ENCODE measurements around the gene SHC3.

Gene SHC3

DNA sequence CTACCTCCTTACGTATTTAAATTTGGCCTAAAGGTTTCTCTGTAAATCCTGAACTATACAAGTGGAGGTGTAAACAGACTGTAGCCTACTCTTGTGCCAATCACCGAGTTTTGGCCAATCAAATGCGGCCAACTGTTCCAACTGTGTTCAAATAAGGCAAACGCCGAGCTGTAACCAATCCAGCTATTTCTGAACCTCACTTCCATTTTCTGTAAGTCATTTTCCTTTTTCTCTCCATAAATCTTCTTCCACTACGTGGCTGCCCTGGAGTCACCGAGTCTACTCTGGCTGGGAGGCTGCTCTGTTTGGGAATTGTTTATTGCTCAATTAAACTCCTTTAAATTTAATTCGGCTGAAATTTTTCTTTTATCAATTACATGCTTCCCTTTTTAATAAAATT, 129.0 kb downstream of the SHC3 start:
- DNase-seq: no peak

DNA sequence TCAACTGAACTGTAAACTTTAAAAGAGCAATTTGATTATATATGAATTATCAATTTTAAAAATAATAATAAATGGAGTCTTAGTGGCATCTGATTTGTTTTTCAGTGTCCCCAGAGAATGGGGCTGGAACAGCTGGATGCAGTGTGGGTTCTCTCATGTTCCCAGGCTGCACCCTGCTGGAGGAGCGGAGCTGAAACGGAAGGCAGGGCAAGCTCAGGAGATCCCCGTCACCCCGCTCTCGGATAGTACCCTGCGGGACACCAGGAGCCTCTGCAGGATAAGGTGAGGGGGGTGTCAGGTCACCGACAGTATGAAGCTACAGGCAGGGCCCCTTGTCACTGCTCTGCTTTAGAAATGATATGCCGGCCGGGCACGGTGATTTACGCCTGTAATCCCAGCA, 130.0 kb downstream of the SHC3 start:
- no peak for DNase-seq

DNA sequence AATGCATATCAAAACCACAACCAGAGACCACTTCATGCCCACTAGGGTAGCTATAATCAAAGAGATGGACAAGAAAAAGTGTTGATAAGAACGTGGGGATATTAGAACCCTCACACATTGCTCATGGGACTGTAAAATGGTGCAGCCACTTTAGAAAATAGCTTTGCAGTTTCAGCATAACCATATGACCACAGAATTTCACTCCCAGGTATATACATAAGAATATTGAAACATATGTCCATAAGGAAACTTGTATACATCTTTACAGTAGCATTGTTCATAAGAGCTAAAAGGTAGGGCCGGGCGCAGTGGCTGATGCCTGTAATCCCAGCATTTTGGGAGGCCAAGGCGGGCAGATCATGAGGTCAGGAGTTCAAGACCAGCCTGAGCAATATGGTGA, 131.0 kb downstream of the SHC3 start:
- no peak for DNase-seq

DNA sequence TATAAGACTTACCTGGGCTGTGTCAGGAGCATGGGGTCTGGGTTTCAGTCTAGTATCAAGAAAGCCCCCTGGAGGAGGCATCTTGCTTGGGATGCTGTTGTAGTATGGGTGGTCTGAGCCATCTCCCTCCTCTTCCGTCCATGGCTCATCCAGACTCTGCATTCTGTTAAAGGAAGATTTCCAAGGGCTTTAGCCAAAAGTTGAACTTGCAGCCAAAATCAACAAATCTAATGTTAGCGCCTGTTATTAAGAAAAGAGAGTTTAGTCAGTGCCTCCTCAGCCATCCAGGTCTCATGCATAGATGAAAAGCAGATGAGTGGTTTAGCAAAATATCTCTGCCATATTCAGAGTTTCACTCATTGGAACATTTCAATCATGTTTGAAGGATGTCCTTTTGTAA, 131.8 kb downstream of the SHC3 start:
- DNase-seq: peak; percentile 63

DNA sequence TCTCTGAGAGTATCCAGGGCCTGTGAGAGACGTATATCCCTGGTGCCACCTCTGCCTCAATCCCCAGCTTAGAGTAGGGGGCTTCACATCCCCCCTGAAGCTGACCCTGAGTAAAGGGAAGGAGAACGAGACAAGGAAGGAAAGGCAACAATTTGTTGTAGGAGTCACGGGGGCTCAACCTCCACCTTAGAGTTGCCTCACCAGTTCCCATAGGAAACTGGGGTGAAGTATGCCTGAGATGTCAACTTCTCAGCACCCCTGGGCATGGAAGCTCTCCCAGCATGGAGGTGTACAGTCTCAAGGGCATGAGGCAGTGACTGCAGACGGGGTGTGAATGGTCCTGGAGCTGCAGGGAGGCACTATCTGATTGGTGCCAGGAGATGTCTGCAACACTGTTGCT, 133.7 kb downstream of the SHC3 start:
- no peak for DNase-seq

DNA sequence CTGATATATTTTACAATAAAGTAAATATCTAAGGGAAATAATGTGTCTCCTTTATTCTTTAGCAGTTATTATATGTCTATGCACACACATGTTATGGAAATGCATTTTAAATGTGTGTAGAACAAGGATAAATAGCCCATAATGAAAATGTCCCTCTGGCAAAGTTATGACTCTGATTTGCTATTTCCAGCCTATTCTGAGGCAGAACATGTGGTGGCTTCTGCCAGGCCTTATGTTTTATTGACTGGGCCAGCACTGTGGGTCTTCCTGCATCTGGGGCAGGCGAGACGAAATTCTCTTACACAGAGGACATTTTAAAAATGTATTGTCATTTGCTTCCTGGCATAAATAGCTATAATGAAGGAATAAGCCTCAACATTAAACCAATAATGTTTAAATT, 134.5 kb downstream of the SHC3 start:
- no peak for DNase-seq

DNA sequence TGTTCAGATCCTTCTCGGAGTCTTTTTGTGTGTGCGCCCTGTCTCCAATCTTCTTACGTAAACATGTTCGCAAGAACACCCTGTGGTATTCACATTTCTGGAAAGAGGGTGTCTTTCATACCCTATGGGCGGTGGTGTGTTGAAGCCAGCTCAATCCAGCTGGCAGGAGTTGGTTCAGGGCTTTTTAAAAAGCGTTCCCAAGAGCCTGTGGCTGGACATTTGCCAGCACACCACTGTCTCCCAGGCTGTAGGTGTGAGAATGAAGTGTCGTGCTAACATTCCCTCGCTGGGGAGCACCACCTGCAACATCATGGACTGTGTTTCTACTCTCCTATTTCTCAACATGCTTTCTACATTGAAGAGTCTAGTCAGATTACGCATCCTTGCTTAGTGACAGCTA, 135.6 kb downstream of the SHC3 start:
- no peak for DNase-seq

DNA sequence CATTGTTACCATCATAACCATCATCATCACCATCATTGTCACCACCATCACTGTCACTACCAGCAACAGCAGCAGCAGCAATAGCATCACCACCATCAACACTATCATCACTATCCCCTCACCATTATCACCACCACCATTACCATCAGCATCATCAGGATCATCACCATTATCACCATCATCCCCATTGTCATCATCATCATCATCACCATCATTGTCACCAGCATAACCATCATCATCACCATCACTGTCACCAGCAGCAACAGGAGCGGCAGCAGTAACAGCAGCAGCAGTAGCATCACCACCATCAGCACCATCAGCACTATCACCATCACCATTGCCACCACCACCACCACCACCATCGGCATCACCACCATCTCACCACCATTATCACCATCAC, 139.0 kb downstream of the SHC3 start:
- no peak for DNase-seq

DNA sequence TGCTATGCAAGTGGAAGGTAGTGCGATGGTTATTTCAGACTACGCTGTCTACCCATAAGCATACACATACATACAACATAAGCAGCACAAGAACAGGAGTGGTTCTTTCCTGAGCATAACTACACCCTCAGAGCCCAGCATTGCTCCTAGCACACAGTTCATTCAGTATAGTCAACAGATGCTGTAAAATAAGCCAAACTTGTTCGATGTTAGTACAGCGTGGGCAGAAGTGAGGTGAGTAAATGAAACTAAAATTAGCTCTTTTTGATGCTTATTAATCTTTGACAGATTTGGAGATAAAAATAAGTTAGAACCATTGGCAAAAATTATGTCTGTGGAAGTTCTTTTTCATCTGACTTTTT, 139.5 kb downstream of the SHC3 start:
- no peak for DNase-seq

DNA sequence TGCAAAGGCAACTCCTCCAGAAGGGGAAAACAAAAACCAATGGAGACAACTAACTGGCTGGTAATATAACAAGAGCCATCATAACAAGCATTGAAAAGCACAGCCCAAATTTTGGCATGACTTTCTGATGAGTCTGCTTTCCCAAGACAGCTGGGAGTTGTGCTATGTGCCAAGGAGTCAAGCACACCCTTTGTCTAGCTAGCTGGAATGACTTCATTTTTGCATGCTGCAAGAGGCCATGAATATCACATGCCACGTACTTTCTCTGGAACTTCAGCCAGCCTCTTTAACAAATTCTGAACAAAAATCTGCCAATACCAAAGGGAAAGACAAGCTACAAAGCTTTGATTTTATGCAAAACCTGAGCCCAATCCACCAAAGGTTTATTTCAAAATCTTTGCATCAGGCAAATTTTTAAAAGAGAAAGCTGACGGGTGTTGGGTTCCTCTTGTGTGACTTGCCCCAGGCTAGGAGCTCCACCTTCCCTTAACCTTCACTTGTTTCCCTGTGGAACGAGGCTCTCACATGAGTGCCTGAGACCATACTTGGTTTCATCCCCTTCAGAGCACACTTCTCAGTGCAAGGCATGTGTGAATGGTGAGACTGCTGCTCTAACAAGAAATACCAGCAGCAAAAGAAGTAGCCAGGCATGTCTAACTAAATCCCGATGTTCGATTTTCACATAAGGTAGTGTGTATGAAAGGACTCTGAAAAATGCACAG, 140.1 kb downstream of the SHC3 start:
- DNase-seq: peak; percentile 90

DNA sequence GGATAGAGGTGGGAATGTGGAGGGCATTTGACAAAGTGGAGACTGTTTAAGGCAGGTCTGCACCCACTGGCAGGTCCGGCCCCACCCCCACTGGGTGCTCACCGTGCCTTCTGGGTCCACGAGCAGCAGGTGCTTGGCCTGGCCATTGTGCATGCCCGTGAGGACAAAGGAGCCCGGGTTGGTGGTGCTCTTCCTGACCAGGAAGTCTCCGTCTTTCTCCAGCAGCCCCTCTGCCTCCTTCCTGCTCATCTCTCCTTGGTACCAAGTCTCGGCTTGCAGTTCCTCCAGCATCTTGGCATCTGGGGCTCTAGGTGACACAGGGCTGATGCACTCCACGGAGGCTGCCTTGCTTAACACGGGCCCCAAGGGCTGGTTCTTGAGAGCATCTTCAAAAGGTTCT, 140.7 kb downstream of the SHC3 start:
- DNase-seq: no peak

DNA sequence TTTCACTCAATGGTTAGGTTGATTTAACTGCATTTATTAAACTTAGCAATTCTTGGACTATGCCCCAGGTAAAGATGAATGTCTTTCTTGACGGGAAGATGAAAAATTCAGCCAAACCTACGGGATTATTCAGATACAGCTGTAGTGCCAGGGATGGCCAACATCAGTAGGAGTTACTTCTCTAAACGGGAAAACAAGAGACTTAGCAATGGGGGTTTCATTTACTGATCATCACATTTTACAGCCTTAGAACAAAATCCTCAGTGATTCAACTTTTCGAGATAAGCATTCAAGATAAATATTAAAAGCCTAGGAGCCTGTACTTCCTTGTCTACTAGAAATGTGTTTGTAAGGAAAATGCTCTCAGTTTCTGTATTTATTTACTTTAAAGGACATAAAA, 141.3 kb downstream of the SHC3 start:
- DNase-seq: no peak

DNA sequence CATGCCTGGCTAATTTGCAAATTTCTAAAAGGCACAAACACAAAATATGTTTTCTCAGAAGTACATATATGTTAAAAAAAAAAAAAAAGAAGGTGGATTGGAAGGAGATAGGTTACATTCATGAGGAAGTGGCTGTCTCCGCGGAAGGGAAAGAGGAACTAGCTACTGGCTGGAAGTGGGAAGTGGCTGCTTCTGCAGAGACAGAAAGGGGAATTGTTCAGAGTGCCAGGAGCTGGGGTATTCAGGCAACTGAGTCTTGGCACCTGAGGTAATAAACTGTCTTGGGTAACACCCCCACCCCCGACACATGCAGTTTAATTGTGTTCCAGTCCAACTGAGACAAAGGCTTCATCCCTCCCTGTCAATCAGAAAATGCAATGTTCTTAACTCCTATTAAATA, 141.7 kb downstream of the SHC3 start:
- DNase-seq: no peak

DNA sequence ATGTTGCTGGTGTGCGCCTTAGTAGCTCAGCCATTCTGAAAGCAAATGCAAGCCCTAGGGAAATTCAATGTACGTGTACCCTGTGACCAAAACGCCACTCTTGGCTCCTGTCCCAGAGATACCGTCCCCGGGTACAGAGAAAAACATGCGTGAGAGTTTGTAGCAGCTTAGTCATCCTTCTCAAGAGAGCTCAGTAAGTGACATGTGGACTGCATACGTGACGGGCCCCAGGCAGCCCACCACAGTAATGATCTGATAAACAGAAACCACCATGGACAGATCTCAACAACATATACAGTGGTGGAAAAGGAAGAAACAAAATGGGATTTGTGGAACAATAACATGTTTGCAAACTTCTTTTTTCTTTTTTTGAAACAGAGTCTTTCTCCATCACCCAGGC, 142.2 kb downstream of the SHC3 start:
- peak; percentile 73 for DNase-seq

DNA sequence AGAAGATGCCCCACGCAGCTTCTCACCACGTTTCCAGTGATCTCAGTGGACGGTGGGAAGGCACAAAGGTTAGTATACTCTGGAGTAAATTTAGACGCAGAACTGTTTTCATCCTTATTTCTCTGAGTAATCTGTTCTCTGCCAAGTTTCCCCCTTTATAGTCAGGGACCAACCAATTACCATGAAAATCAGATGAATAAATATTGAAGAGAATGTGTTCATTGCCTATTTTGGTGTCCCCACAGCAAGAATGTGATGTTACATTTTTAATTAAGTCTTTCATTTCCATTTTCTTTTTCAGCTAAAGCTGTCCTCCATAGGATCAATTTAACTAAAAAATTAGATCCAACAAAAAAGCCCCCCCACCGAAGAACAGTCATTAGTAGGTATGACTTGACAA, 146.0 kb downstream of the SHC3 start:
- DNase-seq: no peak

DNA sequence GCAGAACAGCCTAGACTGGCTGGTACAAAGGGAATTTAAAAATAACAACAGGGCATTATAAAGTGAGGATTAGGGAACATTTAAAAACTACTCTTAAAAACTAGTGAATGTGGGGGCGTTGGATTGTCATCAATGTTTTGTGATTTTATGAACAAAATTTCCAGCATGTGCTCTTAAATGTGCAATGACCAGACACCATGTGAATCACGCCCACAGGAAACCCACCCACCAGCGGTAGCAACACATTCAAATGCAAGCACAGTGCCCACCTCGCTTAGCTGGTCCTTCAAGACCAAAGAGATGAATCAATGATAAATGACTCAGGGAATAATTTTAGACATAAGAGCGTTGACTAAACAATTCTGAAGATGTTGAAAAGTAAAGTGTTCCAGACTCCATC, 146.4 kb downstream of the SHC3 start:
- DNase-seq: no peak

DNA sequence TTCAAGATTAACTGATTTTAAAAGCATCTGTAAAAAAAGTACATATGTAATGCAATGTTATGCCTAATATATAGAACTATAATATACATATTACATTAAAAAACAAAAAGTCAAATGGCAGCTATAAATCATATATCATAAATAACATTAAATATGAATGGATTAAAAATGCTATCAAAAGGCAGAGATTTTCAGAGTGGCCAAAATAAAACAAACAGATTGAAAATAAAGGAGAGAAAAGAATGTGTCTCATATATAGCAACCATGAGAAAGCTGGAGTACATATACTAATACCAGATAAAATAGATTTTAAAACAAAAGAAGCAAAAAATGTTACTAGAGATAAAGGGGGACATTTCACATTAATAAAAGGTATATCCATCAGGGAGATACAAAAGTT, 148.8 kb downstream of the SHC3 start:
- DNase-seq: no peak

DNA sequence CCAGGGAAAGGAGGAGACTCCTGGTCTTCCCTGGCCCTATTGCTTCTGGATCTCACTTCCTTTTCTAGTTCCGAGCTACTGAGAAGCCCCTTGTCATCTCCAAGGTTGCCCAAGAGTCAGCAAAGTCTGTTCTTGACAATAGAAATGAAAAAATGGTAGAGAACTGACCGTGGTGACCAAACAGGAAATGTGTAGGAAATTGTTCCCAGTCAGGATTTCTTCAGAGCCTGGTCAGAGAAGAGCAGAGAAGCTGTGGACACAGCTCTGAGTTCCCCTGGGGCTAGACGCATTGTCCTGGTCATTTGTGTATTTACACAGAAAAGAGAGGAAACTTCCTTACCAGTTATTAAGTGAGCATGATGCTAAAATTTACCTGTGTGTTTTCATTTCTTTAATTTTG, 151.7 kb downstream of the SHC3 start:
- no peak for DNase-seq

DNA sequence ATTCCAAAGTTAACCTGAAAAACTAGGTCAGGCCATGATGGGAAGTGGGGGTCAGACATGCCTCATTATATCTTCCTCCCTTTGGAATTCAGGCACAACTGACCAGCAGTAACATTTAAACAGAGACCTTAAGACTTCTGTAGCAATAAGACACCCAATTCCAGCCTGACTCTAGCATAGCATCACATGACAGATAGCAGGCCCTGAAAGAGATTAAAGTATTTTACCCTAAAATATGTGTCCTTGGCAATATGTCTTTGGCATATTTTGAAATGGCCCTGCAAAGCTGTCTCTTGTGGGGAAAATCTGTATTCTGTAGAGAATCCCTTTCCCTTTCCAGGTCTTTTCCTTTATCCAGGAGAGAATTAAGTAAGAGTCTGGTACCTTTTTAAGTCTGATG, 153.1 kb downstream of the SHC3 start:
- no peak for DNase-seq

DNA sequence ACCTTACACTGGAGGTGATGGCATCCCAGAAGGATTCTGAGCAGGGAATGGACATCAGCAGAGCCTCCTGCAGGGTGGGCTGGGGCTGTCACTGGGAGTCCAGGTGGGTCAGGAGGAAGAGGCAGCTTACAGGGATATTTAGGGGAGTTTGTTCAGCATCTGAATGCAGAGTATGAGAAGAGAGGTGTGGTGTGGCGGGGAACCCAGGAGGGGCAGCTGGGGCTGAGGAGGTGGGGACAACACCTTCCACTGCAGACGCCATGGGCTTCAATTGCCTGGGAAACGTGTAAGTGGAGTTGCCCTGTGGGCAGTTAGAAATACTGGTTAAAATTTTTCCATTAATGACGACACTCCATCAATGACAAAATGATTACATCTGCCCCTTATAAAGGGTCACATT, 153.9 kb downstream of the SHC3 start:
- DNase-seq: no peak

DNA sequence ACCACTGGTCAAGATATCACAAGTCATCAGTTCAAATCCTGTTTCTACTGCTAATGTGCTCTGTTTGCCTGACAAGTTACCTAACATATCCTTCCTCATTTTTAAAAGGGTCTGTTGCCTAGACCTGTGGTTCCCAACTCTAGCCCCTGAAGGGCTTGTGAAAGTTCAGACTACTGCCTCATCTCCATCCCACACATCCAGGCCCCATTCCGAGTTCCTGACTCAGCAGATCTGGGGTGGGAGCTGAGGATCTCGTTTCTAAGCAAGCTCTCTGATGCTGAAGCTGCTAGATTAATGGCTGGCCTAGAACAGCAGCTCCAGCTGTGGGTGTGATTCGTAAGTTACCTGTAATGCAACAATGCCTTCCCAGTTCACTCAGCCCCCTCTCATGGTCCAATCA, 154.9 kb downstream of the SHC3 start:
- peak; percentile 25 for DNase-seq

DNA sequence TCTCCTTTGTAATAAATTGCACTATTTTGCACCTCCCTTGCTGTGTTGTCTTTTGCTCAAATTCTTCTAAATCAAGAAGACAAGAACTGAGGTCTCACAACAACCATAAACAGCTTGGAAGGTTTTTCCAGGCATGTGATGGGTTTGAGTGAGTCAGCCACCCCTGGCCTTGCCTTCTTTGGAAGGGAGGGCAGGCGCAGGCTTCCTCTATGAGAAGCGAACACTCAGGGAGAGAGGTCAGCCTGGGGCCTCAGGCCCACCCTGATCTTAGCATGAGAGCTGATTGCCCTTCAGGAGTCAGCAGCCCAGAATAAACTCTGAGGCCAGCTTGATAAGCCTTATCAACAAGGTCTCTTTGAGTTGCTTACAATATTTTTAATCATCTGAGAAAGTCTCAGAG, 155.7 kb downstream of the SHC3 start:
- DNase-seq: peak; percentile 66

DNA sequence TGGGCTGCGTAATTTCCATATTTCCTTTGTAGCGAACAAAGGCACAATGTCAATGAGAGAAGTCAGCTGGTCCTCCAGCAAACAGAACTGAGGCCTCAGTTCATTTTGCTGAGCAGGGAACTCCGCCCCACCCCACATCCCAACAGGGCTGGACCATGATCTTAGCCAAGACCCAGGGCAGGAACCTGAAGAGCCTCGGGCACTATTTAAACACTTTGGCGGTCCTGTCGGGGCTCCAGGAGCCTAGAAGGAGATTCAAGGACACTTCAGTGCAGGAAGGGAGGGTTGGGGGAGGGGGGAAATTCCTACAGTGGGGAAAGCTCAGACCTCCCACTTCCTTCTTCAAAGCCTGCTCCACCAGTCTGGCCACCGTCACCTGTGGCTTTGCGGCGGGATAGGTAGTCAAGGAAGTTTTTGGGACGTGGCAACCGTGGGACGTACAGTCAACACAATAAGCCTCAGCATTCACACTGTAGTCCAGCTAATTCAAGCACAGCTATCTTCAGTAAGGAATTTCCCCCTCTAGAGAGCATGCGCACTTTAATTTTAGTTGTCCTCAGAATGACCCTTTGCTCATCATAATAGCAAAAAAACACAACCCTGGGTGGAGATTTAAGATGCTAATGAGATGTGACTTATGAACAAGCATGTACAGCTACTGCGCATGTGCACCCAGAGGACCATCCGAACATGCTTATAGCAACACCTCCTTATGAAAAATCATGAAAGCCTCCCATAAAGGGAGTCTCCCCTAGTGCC, 156.4 kb downstream of the SHC3 start:
- DNase-seq: peak; percentile 44

DNA sequence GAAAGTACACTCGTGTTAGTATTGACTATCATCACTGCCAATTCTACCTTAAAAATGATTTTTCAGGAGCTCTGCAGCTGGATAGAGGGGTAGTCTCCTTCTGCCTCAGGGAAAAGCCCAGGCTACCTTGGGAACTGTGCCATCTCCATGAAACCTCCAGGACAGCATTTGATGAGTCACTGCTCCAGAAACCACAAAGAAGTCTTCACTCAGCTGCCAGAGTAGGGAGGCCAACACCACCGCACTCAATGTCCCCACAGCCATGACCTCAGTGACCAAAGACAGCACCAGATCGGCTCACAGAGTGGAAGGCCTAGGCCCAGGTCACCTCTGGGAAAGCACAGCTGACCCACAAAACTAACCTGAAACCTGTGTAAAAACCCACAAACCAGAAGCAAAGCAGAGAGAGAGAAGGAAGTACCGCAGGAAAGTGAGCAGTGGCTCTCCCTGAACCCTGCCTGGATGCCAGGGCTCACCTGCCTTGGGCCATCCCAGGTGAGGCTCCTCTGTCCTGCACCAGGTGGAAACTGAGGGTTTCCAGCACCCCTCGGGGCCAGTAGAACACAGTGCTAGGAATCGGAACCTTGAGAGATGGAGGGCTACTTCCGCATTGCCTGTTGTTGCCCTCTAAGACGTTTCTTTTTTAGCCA, 157.3 kb downstream of the SHC3 start:
- peak; percentile 90 for DNase-seq

Measured in fibroblast of skin of right biceps (primary cell).